Spleen (tissue), 7 donors: ENCODE data around the gene FAM216A.

ENCODE experiments used
- POLR2A ChIP-seq, 3 donors: fragments of 450-650 bp; IDR thresholded peaks; one replicate each; pipeline ENCODE4 v1.5.1; 2017; ENCODE audit warnings: antibody characterized with exemption in 3 of 3, mild to moderate bottlenecking in 1 of 3
- TF ChIP-seq, protein P1 (sequence below), 11 experiments: fragments of 200-600 bp in 7 of 11; fragments of 450-650 bp in 4 of 11; sonication (generic) in 4 of 11; IDR thresholded peaks in 8 of 11; conservative IDR thresholded peaks in 3 of 11; 1 replicate in 7 of 11; 2 replicates in 4 of 11; pipeline versions ENCODE4 v1.4.0 to v1.8.0; 2016 to 2021; ENCODE audit warnings: antibody characterized with exemption in 11 of 11, inconsistent platforms in 4 of 11, mild to moderate bottlenecking in 1 of 11
- donor health status: DM: no; HTN: no; CAD: no; lungs with moderate emphysema.
- donor health status: DM: no; HTN: no; CAD: no.
- donor health status: DM: no; HTN: no; CAD: no.

- TF ChIP-seq, protein P1, sequence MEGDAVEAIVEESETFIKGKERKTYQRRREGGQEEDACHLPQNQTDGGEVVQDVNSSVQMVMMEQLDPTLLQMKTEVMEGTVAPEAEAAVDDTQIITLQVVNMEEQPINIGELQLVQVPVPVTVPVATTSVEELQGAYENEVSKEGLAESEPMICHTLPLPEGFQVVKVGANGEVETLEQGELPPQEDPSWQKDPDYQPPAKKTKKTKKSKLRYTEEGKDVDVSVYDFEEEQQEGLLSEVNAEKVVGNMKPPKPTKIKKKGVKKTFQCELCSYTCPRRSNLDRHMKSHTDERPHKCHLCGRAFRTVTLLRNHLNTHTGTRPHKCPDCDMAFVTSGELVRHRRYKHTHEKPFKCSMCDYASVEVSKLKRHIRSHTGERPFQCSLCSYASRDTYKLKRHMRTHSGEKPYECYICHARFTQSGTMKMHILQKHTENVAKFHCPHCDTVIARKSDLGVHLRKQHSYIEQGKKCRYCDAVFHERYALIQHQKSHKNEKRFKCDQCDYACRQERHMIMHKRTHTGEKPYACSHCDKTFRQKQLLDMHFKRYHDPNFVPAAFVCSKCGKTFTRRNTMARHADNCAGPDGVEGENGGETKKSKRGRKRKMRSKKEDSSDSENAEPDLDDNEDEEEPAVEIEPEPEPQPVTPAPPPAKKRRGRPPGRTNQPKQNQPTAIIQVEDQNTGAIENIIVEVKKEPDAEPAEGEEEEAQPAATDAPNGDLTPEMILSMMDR (IDR thresholded peaks at IDR 0.05 in 8 of 11, conservative IDR thresholded peaks at IDR 0.05 in 3 of 11), result peak in 3 of 11 experiments; percentile 18 to 43 (median 22)
- TF ChIP-seq POLR2A (IDR thresholded peaks at IDR 0.05), result peak in 2 of 3 donors; percentile 52 to 65
These were observed at the start of gene FAM216A, which contains the start of gene GPN3 for GRCh38 chr12:110468214-110469048.
